ENCODE data around the gene BNC2.
"Not testable (repeated sequence)": the region's sequence is repeated elsewhere in the genome, so short reads cannot be mapped to it uniquely, and the experiment has no call there.

The BNC2 gene

DNA sequence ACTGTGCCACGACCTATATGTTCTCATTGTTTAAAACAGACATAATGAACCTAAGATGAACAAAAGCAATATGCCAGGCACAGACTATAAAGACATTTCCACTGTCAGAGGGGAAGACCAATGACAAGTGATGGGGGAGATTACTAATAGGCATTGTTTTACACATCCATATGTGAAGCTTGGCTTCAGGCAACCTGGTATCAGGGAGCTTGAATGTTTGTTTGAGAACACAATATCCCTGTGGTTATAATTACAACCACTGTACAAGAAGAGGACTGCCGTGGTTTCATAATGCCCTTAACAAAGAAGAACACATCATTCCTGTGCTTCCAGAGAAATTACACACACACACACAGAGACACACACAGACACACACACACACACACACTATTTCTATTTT is 385.7 kb downstream of the BNC2 start:
- Histone ChIP-seq H3K9me3 (no peaks in the 10 kb centered on the region), H3K27me3 (no peaks in the 10 kb centered on the region), H3K4me3 (ENCODE audit: low read depth, low read length) (no peak overlapping the region), H3K36me3 (no peaks in the 10 kb centered on the region), H3K4me1 (no peaks in the 10 kb centered on the region)
- TF ChIP-seq, protein P1, sequence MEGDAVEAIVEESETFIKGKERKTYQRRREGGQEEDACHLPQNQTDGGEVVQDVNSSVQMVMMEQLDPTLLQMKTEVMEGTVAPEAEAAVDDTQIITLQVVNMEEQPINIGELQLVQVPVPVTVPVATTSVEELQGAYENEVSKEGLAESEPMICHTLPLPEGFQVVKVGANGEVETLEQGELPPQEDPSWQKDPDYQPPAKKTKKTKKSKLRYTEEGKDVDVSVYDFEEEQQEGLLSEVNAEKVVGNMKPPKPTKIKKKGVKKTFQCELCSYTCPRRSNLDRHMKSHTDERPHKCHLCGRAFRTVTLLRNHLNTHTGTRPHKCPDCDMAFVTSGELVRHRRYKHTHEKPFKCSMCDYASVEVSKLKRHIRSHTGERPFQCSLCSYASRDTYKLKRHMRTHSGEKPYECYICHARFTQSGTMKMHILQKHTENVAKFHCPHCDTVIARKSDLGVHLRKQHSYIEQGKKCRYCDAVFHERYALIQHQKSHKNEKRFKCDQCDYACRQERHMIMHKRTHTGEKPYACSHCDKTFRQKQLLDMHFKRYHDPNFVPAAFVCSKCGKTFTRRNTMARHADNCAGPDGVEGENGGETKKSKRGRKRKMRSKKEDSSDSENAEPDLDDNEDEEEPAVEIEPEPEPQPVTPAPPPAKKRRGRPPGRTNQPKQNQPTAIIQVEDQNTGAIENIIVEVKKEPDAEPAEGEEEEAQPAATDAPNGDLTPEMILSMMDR (IDR thresholded peaks at IDR 0.05; ENCODE audit: low read depth, low read length), result no peak
- DNase-seq, result no peak

DNA sequence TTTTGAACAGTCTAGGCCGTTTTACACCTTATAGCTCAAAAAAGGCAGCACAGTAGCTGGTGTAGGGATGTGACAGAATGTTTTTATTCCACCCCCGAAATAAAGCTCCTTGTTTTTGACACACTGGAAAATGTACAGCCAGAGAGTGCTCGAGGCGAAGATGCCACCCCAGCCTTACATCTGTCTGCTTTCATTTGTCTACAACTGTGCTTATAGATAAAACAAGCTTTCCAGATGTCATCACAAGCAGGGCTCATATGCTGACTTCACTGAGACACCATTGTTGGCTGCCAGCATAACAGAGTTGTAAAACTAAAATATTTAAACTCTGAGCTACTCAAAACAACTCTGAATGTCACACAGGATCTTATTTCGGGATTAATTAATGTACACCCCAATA is 386.3 kb downstream of the BNC2 start:
- Histone ChIP-seq H3K27me3 (no peaks in the 10 kb centered on the region), H3K4me3 (ENCODE audit: low read depth, low read length) (no peak overlapping the region), H3K9me3 (no peaks in the 10 kb centered on the region), H3K36me3 (no peaks in the 10 kb centered on the region), H3K4me1 (no peaks in the 10 kb centered on the region)
- DNase-seq, result no peak
- TF ChIP-seq, protein P1 (IDR thresholded peaks at IDR 0.05; ENCODE audit: low read depth, low read length), result no peak

DNA sequence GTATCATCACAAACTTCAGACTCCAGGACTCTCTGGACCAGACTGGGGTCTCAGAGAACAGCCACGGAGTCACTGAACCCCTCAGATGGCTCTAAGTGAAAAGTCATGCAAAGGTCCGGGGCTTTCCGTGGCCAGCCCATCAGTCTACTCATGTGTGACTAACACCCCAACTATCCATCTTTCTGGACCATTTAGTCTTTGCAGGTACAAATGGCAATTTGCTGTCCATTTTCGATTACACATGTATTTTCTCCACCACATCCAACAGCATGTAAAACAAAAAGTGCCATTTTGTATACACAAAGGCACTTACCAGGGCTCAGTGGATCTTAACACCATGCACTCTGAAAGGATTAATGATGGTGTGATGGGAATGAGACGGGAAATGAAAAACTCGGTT is 387.7 kb downstream of the BNC2 start:
- TF ChIP-seq, protein P1 (IDR thresholded peaks at IDR 0.05; ENCODE audit: low read depth, low read length), result no peak
- H3K36me3 ChIP-seq, result no peaks in the 10 kb centered on the region
- no peaks in the 10 kb centered on the region for H3K9me3 ChIP-seq
- DNase-seq, result no peak
- no peak overlapping the region for H3K4me3 ChIP-seq (ENCODE audit: low read depth, low read length)
- H3K4me1 ChIP-seq, result no peaks in the 10 kb centered on the region
- H3K27me3 ChIP-seq, result no peaks in the 10 kb centered on the region

DNA sequence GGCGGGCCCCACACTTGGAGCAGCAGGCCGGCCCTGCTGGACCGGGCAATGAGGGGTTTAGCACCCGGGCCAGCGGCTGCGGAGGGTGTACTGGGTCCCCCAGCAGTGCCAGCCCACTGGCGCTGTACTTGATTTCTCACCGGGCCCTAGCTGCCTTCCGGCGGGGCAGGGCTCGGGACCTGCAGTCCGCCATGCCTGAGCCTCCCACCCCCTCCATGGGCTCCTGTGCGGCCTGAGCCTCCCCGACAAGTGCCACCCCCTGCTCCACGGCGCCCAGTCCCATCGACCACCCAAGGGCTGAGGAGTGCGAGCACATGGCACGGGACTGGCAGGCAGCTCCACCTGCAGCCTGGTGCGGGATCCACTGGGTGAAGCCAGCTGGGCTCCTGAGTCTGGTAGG is 389.9 kb downstream of the BNC2 start:
- not testable (repeated sequence) for H3K36me3 ChIP-seq; H3K9me3 ChIP-seq; DNase-seq; H3K27me3 ChIP-seq; H3K4me3 ChIP-seq (ENCODE audit: low read depth, low read length); H3K4me1 ChIP-seq

DNA sequence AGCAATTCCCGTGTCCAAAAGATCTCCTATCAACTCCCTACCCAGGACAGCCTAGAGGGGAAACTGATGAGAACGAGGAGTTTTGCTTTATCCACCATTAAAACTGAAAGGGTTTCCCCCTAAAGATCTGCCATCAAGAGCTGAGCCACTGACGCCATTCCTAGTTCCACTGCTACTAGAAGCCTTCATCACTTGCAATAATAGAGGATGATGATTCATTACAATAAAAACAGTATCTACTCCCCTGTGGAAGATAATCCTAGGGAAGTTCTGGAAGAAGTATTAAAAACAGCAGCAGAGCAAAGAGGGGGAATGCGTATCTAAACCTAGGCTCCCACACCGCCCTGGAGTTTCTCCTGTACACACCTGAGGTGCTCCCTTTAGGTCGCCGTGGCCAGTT is 394.5 kb downstream of the BNC2 start:
- no peak for DNase-seq
- Histone ChIP-seq H3K36me3 (no peaks in the 10 kb centered on the region), H3K27me3 (no peaks in the 10 kb centered on the region), H3K9me3 (no peaks in the 10 kb centered on the region), H3K4me1 (peaks cover 11% of the 10 kb centered on the region), H3K4me3 (ENCODE audit: low read depth, low read length) (peak overlapping the region; percentile 10; the same call in 1 of the 2 replicates)
- TF ChIP-seq, protein P1 (IDR thresholded peaks at IDR 0.05; ENCODE audit: low read depth, low read length), result no peak

DNA sequence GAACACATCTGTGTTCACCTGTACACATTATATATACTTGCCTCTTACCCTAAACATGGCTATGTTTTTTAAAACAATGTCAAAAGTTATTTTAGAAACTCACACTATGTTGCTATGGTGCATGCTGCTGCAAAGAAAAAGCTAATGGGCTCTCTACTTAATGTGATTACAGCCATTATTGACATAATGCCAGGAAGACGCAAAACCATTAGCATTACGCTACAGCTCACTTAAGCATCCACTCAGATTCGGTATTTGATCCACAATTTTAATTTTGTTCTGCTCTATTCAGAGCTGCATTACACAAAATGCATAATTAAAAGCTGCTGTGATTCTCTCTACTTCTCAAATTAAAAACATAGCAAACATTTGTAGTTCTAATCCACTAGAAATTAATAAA is 395.2 kb downstream of the BNC2 start:
- no peaks in the 10 kb centered on the region for H3K9me3 ChIP-seq
- DNase-seq, result no peak
- TF ChIP-seq, protein P1 (IDR thresholded peaks at IDR 0.05; ENCODE audit: low read depth, low read length), result no peak

DNA sequence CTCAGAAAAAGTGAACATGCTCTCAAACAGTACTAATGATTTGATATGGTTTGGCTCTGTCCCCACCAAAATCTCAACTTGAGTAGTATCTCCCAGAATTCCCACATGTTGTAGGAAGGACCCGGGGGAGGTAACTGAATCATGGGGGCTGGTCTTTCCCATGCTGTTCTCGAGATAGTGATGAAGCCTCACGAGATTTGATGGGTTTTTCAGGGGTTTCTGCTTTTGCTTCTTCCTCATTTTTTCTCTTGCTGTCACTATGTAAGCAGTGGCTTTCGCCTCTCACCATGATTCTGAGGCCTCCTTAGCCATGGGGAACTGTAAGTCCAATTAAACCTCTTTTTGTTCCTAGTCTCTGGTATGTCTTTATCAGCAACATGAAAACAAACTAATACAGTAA is 401.3 kb downstream of the BNC2 start:
- no peaks in the 10 kb centered on the region for H3K36me3 ChIP-seq
- TF ChIP-seq, protein P1 (IDR thresholded peaks at IDR 0.05; ENCODE audit: low read depth, low read length), result no peak
- no peaks in the 10 kb centered on the region for H3K9me3 ChIP-seq
- no peak for DNase-seq
- no peak overlapping the region for H3K4me3 ChIP-seq (ENCODE audit: low read depth, low read length)
- no peaks in the 10 kb centered on the region for H3K27me3 ChIP-seq
- H3K4me1 ChIP-seq, result no peaks in the 10 kb centered on the region

More for the DNA sequence above, 395.2 kb downstream of the BNC2 start:
- no peaks in the 10 kb centered on the region for H3K36me3 ChIP-seq
- peak overlapping the region; percentile 10; the same call in 1 of the 2 replicates for H3K4me3 ChIP-seq (ENCODE audit: low read depth, low read length)
- no peaks in the 10 kb centered on the region for H3K27me3 ChIP-seq
- peaks cover 11% of the 10 kb centered on the region for H3K4me1 ChIP-seq
